IPS-NIHi7 (cell line): ENCODE results near the gene SLC39A8.

ENCODE experiments used
- DNase-seq: peaks from one replicate; pipeline ENCODE4 v3.0.0; 2012; ENCODE audit warnings: mixed read lengths; ENCODE audit errors: extremely low spot score

SLC39A8 gene

DNA sequence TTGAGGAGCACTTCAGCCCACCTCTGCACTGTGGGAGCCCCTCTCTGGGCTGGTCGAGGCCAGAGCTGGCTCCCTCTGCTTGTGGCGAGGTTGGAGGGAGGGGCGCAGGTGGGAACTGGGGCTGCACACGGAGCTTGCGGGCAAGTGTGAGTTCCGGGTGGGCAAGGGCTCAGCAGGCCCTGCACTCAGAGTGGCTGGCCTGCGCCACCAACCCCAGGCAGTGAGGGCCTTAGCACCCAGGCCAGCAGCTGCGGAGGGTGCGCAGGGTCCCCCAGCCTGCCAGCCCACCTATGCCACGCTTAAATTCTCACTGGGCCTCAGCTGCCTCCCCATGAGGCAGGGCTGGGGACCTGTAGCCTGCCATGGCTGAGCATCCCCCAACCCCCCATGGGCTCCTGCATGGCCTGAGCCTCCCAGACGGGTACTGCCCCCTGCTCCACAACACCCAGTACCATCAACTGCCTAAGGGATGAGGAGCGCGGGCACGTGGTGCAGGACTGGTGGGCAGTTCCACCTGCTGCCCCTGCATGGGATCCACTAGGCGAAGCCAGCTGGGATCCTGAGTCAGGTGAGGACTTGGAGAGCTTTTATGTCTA lies 110.9 kb downstream of the SLC39A8 start:
- DNase-seq: no peak

DNA sequence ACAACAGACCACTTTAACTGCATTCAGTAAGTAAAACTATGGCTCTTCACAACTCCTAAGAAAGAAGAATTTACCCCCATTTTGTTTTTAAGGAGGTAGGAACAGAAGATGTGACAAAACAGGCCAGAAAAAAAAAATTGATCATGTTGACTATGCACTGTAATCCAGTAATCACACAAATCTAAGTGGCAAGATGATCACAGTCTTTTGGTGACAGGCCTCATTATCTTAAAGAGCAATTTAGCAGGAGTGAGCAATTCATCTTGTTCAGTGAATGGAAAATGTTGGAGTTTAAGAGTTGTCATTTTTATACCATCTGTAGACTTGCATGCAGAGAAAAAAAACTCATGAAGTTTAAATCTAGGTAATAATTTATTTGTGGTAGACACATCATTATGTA lies 115.1 kb downstream of the SLC39A8 start:
- DNase-seq: no peak

DNA sequence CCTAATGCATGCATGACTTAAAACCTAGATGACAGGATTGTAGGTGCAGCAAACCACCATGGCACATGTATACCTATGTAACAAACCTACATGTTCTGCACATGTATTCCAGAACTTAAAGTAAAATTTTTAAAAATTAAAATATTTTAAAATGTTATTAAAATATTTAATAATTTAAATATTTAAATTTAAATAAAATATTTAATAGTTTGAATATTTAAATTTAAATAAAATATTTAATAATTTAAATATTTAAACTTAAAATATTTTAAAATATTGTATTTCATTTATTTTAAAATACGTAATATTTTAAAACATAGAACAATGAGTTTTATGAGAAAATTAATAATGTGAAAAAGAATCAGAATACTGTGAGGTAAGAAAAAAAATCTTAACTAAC lies 117.9 kb downstream of the SLC39A8 start:
- DNase-seq: no peak

- no peak for DNase-seq
These were observed 121.8 kb downstream of the SLC39A8 start for GRCh38 chr4:102223461-102223860.

DNA sequence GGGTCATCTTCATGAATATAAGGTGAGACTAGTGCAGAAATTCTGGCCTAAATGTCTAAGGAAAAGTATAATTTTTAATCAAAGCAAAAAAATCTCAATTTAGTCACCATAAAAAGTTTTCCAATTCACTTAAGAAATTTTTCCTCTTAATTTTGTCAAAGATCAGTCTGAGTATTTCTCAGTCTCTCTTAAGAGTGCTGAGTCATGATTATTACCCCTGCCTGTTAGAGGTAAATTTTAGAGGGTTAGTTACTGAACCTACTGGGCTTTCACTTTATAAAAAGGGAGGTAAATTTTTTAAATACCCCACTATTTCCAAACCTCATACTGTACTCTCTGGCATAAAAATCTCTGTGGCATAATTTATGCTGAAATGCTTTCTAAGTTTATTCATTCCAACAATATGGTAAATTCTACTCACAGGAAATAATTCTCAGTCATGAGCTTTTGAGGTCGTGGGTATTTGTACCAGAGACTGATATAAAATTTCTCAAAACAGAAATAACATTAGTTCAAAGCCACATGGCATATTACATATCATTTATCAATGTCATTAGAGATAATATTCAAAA lies 122.4 kb downstream of the SLC39A8 start:
- no peak for DNase-seq

DNA sequence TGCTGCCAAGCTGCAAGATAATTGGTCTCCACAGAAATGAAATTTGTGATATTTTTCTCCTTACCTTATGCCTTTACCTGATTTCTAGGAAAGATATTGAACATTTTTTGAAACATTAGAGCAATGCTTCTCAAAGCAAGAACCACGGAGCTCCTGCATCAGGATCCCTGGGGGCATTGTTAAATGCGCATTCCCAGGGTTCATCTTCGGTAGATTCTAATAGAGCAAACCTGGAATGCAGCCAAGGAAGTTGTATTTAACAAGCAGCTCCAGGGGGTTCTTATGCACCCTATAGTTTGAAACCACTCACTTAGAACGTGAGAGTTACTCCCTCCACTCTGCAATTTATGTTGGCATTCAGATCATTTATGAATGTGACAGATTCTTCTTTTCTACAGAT lies 126.2 kb downstream of the SLC39A8 start:
- no peak for DNase-seq

DNA sequence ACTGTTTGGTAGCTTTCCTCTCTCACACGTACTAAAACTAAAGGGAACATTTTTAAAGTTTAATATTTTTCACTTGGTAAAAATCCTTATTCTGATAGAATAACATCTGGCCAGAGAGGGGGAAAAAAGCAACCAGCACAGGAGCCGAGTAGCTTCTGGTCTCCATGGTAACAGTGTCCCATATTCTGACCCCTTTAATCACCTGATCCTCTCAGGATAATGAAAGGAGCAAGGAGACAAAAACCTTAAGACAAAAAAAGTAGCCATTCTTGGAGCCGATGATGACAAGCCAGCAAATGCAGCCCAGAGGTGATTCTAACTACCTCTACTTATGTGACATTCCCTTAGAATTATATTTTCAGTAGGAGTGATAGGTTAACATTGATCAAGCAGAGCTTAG lies 126.6 kb downstream of the SLC39A8 start:
- DNase-seq: no peak

- no peak for DNase-seq
These were observed 127.4 kb downstream of the SLC39A8 start for GRCh38 chr4:102217775-102218355.

GRCh38 chr4:102217345-102217744 lies 127.9 kb downstream of the SLC39A8 start:
- DNase-seq: no peak

GRCh38 chr4:102216666-102217065 lies 128.6 kb downstream of the SLC39A8 start:
- no peak for DNase-seq

- no peak for DNase-seq
These were observed 132.3 kb downstream of the SLC39A8 start for GRCh38 chr4:102213031-102213430.
